Neural progenitor cell (in vitro differentiated cells): ENCODE results near the gene TBC1D9.

Source experiments
- EZH2 ChIP-seq: fragments of 200-600 bp; sonication (generic); IDR thresholded peaks from 2 replicates; pipeline ENCODE4 v1.6.1; 2017; ENCODE audit warnings: antibody characterized with exemption, mild to moderate bottlenecking, moderate library complexity
- EZH2phosphoT487 ChIP-seq: fragments of 200-600 bp; sonication (generic); IDR thresholded peaks from 2 replicates; pipeline ENCODE4 v1.6.1; 2017; ENCODE audit warnings: antibody characterized with exemption
- TF ChIP-seq, protein P1 (sequence below): fragments of 200-600 bp; sonication (generic); IDR thresholded peaks from 2 replicates; pipeline ENCODE4 v1.5.1; 2017; ENCODE audit warnings: antibody characterized with exemption, mild to moderate bottlenecking

DNA sequence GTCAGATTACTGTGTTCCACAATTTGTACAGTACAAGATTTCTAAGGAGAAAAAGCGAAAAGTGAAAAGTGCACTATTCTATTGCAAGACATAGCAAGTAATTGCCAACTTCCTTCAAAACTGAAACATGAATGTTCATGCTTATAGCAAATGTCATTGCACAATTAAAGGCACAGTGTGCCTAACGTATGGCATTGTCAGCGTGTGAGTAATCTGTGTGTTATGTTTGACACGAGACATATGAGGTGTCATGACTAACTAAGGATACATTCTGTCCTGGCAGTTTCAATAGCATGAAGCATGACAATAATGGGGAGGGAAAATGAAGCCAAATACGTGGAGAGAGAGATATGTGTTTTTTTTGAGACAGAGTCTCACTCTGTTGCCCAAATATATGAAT, 33.6 kb upstream of the TBC1D9 start:
- TF ChIP-seq, protein P1, sequence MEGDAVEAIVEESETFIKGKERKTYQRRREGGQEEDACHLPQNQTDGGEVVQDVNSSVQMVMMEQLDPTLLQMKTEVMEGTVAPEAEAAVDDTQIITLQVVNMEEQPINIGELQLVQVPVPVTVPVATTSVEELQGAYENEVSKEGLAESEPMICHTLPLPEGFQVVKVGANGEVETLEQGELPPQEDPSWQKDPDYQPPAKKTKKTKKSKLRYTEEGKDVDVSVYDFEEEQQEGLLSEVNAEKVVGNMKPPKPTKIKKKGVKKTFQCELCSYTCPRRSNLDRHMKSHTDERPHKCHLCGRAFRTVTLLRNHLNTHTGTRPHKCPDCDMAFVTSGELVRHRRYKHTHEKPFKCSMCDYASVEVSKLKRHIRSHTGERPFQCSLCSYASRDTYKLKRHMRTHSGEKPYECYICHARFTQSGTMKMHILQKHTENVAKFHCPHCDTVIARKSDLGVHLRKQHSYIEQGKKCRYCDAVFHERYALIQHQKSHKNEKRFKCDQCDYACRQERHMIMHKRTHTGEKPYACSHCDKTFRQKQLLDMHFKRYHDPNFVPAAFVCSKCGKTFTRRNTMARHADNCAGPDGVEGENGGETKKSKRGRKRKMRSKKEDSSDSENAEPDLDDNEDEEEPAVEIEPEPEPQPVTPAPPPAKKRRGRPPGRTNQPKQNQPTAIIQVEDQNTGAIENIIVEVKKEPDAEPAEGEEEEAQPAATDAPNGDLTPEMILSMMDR = no peak
- TF ChIP-seq EZH2 (no peak), EZH2phosphoT487 (no peak)
